NCI-H774 (cell line): ENCODE data around the gene PRDX3.

Experiments used
- DNase-seq: peaks from one replicate; lab custom pipeline; 2025; lab: John Stamatoyannopoulos, UW

PRDX3 gene

DNA sequence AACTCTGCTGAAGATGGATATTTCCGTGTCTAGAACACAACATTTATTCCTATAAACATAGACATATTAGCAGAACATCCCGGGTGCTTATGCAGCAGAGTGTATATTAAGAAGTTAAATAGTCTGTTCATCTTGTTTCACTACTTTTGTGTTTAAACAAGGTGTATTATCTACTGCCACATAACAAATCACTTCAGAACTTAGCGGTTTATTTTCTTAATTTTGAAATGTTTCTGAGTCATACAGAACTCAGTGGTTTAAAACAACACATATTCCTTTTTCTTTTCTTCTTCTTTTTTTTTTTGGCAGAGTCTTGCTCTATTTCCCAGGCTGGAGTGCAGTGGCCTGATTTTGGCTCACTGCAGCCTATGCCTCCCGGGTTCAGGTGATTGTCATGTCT lies 48.9 kb downstream of the PRDX3 start:
- DNase-seq, result no peak

GRCh38 chr10:119125942-119126341 lies 52.7 kb downstream of the PRDX3 start:
- no peak for DNase-seq

DNA sequence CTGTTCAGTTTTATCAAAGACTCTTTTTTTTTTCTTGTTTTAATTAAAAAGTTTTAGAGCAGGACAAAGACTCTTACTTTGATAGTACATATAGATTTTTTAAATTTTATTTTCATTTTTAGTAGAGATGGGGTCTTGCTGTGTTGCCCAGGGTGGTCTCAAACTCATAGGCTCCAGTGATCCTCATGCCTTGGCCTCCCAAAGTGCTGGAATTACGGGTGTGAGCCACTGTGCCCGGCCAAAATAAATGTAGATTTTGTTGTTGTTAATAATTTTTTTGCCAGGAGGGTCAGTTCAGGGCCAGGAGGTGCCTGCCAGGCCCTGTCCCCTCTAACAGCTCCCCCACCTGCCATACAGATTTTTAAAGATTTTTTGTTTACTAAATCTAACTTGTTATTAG lies 57.7 kb downstream of the PRDX3 start:
- no peak for DNase-seq

DNA sequence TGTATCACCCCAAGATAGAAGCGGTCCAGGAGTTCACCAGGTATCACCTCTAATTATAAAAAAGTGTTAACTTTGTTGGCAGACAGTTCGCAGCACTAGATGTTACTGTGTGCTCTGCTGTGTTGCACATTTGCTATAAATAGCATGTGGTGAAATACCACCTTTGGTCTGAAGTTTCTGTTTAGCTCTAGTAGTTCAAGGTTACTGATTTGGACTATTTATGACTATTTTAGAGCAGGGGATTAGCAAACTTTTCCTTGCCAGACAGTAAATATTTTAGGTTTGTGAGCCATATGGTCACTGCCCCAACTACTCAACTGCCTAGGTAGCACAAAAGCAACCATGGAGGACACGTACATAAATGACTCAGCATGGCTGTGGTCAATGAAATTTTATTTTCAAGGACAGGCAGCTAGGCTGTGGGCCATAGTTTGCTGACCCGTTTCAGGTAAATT lies 58.2 kb downstream of the PRDX3 start:
- DNase-seq, result no peak

DNA sequence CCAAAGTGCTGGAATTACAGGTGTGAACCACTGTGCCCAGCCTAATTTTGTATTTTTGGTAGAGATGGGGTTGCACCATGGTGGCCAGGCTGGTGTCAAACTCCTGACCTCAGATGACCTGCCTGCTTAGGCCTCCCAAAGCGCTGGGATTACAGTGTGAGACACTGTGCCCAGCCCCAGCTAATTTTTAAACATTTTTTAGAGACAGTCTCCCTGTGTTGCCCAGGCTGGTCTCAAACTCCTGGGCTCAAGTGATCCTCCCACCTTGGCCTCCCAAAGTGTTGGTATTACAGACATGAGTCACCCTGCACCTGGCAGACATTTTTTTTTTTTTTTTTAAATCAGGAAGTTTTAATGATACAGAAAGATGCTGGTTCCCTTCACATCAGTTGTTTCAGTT lies 59.2 kb downstream of the PRDX3 start:
- DNase-seq, result no peak

GRCh38 chr10:119118231-119118630 lies 60.4 kb downstream of the PRDX3 start:
- no peak for DNase-seq
